HEK293T (cell line): ENCODE data around the gene DYNC1I1.

Experiments used
- FOXK2 ChIP-seq: fragments of 450-650 bp; IDR thresholded peaks from 2 replicates; pipeline ENCODE4 v1.6.1; 2016; ENCODE audit warnings: mild to moderate bottlenecking
- TARDBP ChIP-seq: fragments of 450-650 bp; IDR thresholded peaks from 2 replicates; pipeline ENCODE4 v1.6.1; 2016

DNA sequence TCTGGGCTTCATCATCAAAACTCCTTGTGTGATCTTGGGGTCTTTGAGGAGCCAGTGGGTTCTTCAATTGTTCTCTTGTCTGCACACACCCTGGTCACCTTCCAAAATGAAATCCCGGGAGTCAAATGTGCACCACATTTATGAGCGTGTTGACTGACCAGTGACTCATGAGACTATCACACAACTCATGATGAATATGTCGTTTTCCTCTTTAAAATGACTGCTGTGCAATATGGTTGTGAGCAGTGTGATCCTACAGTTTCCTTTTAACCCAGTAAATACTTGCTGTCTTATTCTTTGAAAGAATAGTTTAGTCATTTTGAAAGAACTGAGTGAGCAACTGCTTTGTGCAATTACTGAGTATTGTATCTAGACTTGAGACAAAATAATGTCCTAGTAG is 149.2 kb downstream of the DYNC1I1 start:
- no peak for TF ChIP-seq TARDBP
- no peak for TF ChIP-seq FOXK2
